ENCODE data around the gene OR52N2. TPM values are rescaled to one million over a fixed set of nuclear protein-coding genes. Genes with fewer than 3 reads are reported as not detected.

OR52N2 gene
- total and polyA plus RNA-seq, 9 donors: not detected

DNA sequence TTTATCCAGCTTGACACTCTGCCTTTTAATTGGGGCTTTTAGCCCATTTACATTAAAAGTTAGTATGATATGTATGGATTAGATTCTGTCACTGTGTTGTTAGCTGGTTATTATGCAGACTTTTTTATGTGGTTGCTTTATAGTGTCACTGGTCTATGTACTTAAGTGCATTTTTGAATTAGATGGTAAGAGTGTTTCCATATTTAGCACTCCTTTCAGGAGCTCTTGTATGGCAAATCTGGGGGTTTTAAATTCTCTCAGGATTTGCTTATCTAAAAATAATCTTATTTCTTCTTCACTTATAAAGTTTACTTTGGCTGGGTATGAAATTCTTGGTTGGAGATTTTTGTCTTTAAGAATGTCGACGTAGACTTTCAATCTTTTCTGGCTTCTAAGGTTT lies 29.0 kb downstream of the OR52N2 start:
- H3K9me3 ChIP-seq: no peaks in the 10 kb centered on the region
- intact Hi-C loops (cut with DNase I): no loop called here
- WGBS, 3 donors: 92 to 98% (median 96%) methylated on average over 2 of the region's 2 CpGs
- DNase-seq: no peak
- H3K4me3 ChIP-seq: no peak overlapping the region
- no peak for TF ChIP-seq EP300 (IDR thresholded peaks at IDR 0.05)
- TF ChIP-seq, protein P1, sequence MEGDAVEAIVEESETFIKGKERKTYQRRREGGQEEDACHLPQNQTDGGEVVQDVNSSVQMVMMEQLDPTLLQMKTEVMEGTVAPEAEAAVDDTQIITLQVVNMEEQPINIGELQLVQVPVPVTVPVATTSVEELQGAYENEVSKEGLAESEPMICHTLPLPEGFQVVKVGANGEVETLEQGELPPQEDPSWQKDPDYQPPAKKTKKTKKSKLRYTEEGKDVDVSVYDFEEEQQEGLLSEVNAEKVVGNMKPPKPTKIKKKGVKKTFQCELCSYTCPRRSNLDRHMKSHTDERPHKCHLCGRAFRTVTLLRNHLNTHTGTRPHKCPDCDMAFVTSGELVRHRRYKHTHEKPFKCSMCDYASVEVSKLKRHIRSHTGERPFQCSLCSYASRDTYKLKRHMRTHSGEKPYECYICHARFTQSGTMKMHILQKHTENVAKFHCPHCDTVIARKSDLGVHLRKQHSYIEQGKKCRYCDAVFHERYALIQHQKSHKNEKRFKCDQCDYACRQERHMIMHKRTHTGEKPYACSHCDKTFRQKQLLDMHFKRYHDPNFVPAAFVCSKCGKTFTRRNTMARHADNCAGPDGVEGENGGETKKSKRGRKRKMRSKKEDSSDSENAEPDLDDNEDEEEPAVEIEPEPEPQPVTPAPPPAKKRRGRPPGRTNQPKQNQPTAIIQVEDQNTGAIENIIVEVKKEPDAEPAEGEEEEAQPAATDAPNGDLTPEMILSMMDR (IDR thresholded peaks at IDR 0.05): no peak
- H3K27ac ChIP-seq: no peak overlapping the region
- H3K36me3 ChIP-seq: no peaks in the 10 kb centered on the region
- H3K4me1 ChIP-seq (ENCODE audit: insufficient read depth): no peaks in the 10 kb centered on the region
- H3K27me3 ChIP-seq: no peaks in the 10 kb centered on the region

DNA sequence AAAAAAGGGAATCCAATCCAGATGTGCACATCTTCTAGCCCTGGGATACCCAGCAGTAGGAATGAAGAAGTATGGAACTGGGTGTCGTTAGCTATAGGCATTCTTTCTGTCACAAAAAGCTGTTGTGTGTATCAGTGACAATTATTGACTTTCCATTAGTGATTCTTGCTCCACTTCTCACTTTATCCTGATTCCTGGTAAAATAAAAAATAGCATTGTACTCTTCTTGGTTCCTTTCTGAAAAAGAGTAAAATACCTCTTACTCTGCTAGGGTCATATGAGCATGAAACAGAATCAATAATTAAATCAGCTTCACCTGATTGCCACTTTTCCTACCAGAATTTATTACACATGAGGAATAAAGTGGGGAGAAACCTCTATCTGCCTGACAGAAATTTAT lies 33.1 kb downstream of the OR52N2 start, which contains the start of gene OR52E6:
Gene OR52E6 (minus strand): TSS at position 101 of the 400 bp plus-strand sequence. CDS start 0 bp downstream, at position 101.
- intact Hi-C loops (cut with DNase I): no loop called here
- no peaks in the 10 kb centered on the region for H3K4me1 ChIP-seq (ENCODE audit: insufficient read depth)
- no peak within 1 kb of the TSS for H3K27ac ChIP-seq
- H3K36me3 ChIP-seq: no peaks in the 10 kb centered on the region
- no peaks in the 10 kb centered on the region for H3K9me3 ChIP-seq
- WGBS, 3 donors: 3 to 40% (median 37%) methylated on average over 1 of the region's 1 CpG
- no peaks in the 10 kb centered on the region for H3K27me3 ChIP-seq
- H3K4me3 ChIP-seq: no peak within 1 kb of the TSS
- TF ChIP-seq POLR2A (IDR thresholded peaks at IDR 0.05) (no peak), EP300 (IDR thresholded peaks at IDR 0.05) (no peak)
- TF ChIP-seq, protein P1 (IDR thresholded peaks at IDR 0.05): no peak
- DNase-seq: no peak

DNA sequence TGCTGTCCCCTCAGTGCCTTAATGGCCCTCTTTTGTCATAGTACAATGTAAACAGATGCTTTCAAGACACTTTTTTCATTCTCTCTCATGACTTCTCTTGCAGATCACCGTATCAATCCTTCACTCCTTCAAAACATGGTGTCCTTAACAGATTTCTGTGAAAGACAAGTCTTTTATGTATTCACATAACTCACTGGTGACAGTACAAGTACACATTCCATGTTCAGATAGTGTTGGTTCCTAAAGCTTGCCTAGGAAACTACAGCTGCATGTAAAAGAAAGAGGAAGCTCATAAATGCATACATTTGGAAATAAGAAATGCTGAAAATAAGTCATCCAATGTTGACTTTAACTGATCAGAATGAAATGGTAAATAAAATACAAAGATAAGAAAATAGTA lies 38.0 kb downstream of the OR52N2 start:
- Histone ChIP-seq H3K27ac (no peak overlapping the region), H3K27me3 (no peaks in the 10 kb centered on the region), H3K36me3 (no peaks in the 10 kb centered on the region), H3K4me3 (no peak overlapping the region), H3K9me3 (no peaks in the 10 kb centered on the region), H3K4me1 (ENCODE audit: insufficient read depth) (no peaks in the 10 kb centered on the region)
- DNase-seq: no peak
- WGBS, 3 donors: 48 to 70% (median 59%) methylated on average over 1 of the region's 1 CpG
- TF ChIP-seq, protein P1 (IDR thresholded peaks at IDR 0.05): no peak
- no peak for TF ChIP-seq POLR2A (IDR thresholded peaks at IDR 0.05)
- TF ChIP-seq EP300 (IDR thresholded peaks at IDR 0.05): no peak
- intact Hi-C loops (cut with DNase I): no loop called here

DNA sequence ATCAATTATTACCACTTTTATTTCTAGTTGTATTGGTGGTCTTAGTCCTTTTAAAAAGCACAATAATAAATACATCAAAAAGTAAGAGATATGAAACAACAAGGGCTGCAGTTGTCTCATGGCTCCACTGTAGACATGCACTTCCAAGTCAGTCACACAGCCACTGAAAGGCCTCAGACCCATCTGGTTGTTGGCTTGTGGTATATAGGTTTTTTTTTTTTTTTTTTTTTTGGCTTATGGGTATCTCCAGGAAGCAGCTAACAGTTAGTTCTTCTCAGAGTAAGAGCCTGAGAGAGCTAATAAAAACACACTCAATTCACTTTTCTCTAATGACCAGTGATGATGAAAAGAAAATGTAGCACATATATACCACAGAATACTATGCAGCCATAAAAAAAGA lies 39.0 kb downstream of the OR52N2 start:
- H3K4me3 ChIP-seq: no peak overlapping the region
- DNase-seq: no peak
- no peaks in the 10 kb centered on the region for H3K36me3 ChIP-seq
- intact Hi-C loops (cut with DNase I): no loop called here
- H3K27ac ChIP-seq: no peak overlapping the region
- no peaks in the 10 kb centered on the region for H3K9me3 ChIP-seq
- TF ChIP-seq POLR2A (IDR thresholded peaks at IDR 0.05) (no peak), EP300 (IDR thresholded peaks at IDR 0.05) (no peak)
- TF ChIP-seq, protein P1 (IDR thresholded peaks at IDR 0.05): no peak
- no peaks in the 10 kb centered on the region for H3K4me1 ChIP-seq (ENCODE audit: insufficient read depth)
- no peaks in the 10 kb centered on the region for H3K27me3 ChIP-seq

DNA sequence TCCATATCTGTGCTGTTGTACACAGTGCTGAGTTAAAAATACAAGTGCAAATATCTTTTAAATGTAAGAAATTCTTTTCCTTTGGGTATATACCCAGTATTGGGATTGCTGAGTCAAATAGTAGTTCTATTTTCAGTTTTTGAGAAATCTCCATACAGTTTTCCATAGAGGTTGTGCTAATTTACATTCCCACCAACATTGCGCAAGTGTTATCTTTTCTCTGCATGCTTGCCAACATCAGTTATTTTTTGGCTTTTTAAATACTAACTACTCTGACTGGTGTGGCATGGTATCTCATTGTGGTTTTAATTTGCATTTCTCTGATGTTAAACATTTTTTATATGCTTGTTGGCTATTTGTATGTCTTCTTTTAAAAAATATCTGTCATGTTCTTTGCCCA lies 42.3 kb downstream of the OR52N2 start:
- H3K9me3 ChIP-seq: no peaks in the 10 kb centered on the region
- H3K27me3 ChIP-seq: no peaks in the 10 kb centered on the region
- no peak overlapping the region for H3K27ac ChIP-seq
- H3K4me3 ChIP-seq: no peak overlapping the region
- TF ChIP-seq EP300 (IDR thresholded peaks at IDR 0.05): no peak
- TF ChIP-seq, protein P1 (IDR thresholded peaks at IDR 0.05): no peak
- TF ChIP-seq POLR2A (IDR thresholded peaks at IDR 0.05): no peak
- 79 to 92% (median 85%) methylated on average over 1 of the region's 1 CpG for WGBS, 3 donors
- no peak for DNase-seq
- H3K36me3 ChIP-seq: no peaks in the 10 kb centered on the region
- intact Hi-C loops (cut with DNase I): no loop called here
- H3K4me1 ChIP-seq (ENCODE audit: insufficient read depth): no peaks in the 10 kb centered on the region

Measured in ovary (tissue), 9 donors.